ENCODE results near the gene SYNGAP1.

The SYNGAP1 gene

DNA sequence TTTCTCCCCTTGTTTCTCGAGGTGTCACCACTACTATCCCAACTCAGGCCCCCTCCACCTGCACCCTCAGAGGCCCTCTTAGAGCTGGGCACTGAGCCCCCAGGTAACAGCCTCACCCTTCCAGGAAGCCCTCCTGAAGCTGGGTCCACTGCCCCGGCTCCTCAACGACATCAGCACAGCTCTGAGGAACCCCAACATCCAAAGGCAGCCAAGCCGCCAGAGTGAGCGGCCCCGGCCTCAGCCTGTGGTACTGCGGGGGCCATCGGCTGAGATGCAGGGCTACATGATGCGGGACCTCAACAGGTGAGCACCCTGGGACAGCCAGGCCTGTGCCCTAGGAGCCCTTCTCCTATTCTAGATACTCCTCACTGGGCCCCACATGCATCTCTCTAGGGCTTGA, 21.6 kb downstream of the SYNGAP1 start:
- TF ChIP-seq, protein P1, sequence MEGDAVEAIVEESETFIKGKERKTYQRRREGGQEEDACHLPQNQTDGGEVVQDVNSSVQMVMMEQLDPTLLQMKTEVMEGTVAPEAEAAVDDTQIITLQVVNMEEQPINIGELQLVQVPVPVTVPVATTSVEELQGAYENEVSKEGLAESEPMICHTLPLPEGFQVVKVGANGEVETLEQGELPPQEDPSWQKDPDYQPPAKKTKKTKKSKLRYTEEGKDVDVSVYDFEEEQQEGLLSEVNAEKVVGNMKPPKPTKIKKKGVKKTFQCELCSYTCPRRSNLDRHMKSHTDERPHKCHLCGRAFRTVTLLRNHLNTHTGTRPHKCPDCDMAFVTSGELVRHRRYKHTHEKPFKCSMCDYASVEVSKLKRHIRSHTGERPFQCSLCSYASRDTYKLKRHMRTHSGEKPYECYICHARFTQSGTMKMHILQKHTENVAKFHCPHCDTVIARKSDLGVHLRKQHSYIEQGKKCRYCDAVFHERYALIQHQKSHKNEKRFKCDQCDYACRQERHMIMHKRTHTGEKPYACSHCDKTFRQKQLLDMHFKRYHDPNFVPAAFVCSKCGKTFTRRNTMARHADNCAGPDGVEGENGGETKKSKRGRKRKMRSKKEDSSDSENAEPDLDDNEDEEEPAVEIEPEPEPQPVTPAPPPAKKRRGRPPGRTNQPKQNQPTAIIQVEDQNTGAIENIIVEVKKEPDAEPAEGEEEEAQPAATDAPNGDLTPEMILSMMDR (IDR thresholded peaks at IDR 0.05; ENCODE audit: control insufficient read depth, extremely low read depth, insufficient read depth) = no peak
- DNase-seq (ENCODE audit: low read depth) = no peak

DNA sequence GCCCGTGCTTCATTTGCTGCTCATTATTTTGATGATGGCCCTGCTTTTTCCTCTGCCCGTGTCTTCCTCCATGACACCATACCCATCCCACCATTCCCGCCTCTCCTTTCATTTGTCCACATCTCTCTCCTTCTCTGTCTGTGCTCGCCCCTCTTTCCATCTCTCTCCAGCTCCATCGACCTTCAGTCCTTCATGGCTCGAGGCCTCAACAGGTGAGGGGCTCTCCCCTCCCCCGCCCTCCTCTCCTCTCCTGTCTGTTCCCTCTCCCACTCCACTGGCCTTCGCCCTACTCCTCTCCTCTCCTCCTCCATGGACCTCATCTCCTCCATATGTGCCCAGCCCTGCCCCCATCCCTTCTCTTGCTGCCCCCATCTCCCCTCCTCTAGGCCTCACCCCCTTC, 22.4 kb downstream of the SYNGAP1 start:
- no peak for DNase-seq (ENCODE audit: low read depth)
- TF ChIP-seq, protein P1 (IDR thresholded peaks at IDR 0.05; ENCODE audit: control insufficient read depth, extremely low read depth, insufficient read depth) = no peak
- H3K4me3 ChIP-seq (ENCODE audit: low read depth, low read length) = no peak overlapping the region

More for the DNA sequence above, 21.6 kb downstream of the SYNGAP1 start:
- no peak overlapping the region for H3K4me3 ChIP-seq (ENCODE audit: low read depth, low read length)

DNA sequence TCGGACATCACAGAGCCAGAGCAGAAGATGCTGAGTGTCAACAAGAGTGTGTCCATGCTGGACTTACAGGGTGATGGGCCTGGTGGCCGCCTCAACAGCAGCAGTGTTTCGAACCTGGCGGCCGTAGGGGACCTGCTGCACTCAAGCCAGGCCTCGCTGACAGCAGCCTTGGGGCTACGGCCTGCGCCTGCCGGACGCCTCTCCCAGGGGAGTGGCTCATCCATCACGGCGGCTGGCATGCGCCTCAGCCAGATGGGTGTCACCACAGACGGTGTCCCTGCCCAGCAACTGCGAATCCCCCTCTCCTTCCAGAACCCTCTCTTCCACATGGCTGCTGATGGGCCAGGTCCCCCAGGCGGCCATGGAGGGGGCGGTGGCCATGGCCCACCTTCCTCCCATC, 23.2 kb downstream of the SYNGAP1 start:
- TF ChIP-seq, protein P1 (IDR thresholded peaks at IDR 0.05; ENCODE audit: control insufficient read depth, extremely low read depth, insufficient read depth) = no peak
- no peak for DNase-seq (ENCODE audit: low read depth)
- no peak overlapping the region for H3K4me3 ChIP-seq (ENCODE audit: low read depth, low read length)

DNA sequence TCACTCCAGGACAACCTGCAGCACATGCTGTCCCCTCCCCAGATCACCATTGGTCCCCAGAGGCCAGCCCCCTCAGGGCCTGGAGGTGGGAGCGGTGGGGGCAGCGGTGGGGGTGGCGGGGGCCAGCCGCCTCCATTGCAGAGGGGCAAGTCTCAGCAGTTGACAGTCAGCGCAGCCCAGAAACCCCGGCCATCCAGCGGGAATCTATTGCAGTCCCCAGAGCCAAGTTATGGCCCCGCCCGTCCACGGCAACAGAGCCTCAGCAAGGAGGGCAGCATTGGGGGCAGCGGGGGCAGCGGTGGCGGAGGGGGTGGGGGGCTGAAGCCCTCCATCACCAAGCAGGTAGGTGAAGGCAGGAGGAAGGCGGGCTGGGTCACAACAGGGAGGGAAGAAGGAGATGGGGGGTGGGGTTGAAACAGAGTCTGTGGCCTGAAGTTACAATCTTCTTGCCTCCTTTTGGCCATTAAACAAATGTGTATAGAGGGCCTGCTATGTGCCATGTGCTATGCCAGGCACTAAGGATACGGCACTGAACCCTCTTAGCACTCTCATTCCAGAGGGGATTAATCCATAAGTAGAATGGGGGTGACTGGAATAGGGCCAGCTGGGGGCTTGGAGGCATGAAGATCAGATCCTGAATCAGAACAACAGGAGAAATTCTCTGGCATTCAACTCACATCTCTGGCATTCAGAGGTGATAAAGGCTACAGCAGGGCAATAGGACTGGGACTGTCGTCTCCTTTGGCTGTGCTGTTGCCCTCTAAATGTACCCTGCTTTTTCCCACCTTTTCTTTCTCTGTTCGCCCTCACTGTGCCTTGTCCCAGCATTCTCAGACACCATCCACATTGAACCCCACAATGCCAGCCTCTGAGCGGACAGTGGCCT, 24.0 kb downstream of the SYNGAP1 start:
- DNase-seq (ENCODE audit: low read depth) = no peak
- no peak overlapping the region for H3K4me3 ChIP-seq (ENCODE audit: low read depth, low read length)
- TF ChIP-seq, protein P1 (IDR thresholded peaks at IDR 0.05; ENCODE audit: control insufficient read depth, extremely low read depth, insufficient read depth) = no peak

DNA sequence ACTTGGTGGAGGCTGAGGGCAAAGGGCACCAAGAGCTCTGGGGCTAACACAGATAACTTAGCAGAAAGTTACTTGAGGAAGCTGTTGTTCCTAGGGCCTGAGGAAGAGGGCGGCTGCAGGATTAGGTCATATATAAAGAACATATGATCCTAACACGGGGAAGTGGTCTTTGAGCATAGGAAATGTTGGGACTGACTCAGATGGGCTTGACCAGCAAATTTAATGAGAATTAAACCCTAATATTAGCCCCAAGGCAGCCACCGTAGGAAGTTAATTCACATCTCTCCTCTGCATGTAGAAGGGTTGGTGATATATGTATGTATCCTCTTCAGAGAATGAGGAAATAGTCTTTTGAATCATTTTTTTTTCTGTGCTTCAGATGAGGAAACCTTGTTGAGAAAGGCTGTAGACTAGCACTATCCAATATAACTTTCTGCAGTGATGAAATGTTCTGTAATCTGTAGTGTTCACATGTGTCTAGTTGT, 25.3 kb downstream of the SYNGAP1 start:
- no peak overlapping the region for H3K4me3 ChIP-seq (ENCODE audit: low read depth, low read length)
- no peak for DNase-seq (ENCODE audit: low read depth)

DNA sequence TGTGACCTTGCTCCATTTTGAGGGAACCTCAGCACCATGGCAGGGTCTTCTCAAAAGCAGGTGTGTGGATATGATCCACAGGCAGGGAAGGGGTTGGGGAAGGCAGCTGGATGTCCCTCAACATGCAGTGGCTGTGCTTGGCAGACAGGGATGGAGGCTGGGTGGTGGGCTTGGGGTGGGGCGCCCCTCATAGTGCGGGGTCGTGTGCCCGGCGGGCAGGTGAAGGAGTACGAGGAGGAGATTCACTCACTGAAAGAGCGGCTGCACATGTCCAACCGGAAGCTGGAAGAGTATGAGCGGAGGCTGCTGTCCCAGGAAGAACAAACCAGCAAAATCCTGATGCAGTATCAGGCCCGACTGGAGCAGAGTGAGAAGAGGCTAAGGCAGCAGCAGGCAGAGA, 26.5 kb downstream of the SYNGAP1 start:
- H3K4me3 ChIP-seq (ENCODE audit: low read depth, low read length) = no peak overlapping the region
- TF ChIP-seq, protein P1 (IDR thresholded peaks at IDR 0.05; ENCODE audit: control insufficient read depth, extremely low read depth, insufficient read depth) = no peak
- no peak for DNase-seq (ENCODE audit: low read depth)

More for the DNA sequence above, 25.3 kb downstream of the SYNGAP1 start:
- TF ChIP-seq, protein P1 (IDR thresholded peaks at IDR 0.05; ENCODE audit: control insufficient read depth, extremely low read depth, insufficient read depth) = no peak

All from LNCaP clone FGC (cell line).